Ovary (tissue), 9 donors: ENCODE measurements around the gene TTC23. TPM values are rescaled to one million over a fixed set of nuclear protein-coding genes. Genes with fewer than 3 reads are reported as not detected.
"Not testable (repeated sequence)": the region's sequence is repeated elsewhere in the genome, so short reads cannot be mapped to it uniquely, and the experiment has no call there.

Experiments used
- DNase-seq, 5 donors: peaks; one replicate each; pipeline ENCODE4 v3.0.0-alpha.2; 2019 to 2020
- H3K27ac ChIP-seq, 2 donors: fragments of 200-600 bp; one replicate each; pipeline versions ENCODE4 v1.5.1 to v1.8.0; 2019 to 2022
- H3K27me3 ChIP-seq: fragments of 200-600 bp; one replicate; pipeline ENCODE4 v1.8.0; 2022
- H3K36me3 ChIP-seq: fragments of 200-600 bp; sonication (generic); one replicate; pipeline ENCODE4 v1.5.1; 2019
- H3K4me1 ChIP-seq: one replicate; pipeline ENCODE4 v1.8.1; 2013; ENCODE audit warnings: mild to moderate bottlenecking, moderate library complexity; ENCODE audit not compliant: insufficient read depth
- H3K4me3 ChIP-seq: fragments of 200-600 bp; sonication (generic); one replicate; pipeline ENCODE4 v1.5.1; 2017
- H3K9me3 ChIP-seq, 2 donors: fragments of 200-600 bp in 1 of 2; sonication (generic) in 1 of 2; one replicate each; pipeline versions ENCODE4 v1.5.1 to v1.8.1; 2013 to 2019; ENCODE audit warnings: mild to moderate bottlenecking in 1 of 2, moderate library complexity in 1 of 2
- EP300 ChIP-seq: sonication (generic); formaldehyde crosslinking; IDR thresholded peaks from one replicate; pipeline ENCODE4 v1.6.1; 2017; ENCODE audit warnings: antibody characterized with exemption
- POLR2A ChIP-seq: fragments of 450-650 bp; IDR thresholded peaks from one replicate; pipeline ENCODE4 v1.6.1; 2017; ENCODE audit warnings: antibody characterized with exemption, mild to moderate bottlenecking, moderate library complexity
- WGBS, 3 donors: extraction: QIAGEN DNeasy Blood & Tissue Kit in 1 of 3; methylation state at CpG; one replicate each; pipeline versions ENCODE4 v1.1.5 to v1.1.7; 2013 to 2017; 5-methylcytosine and 5-hydroxymethylcytosine counted together
- intact Hi-C, 4 donors: fragments of 100-400 bp; cut with DNase I; formaldehyde crosslinking; loops; one replicate each; pipeline versions ENCODE4 v1.11.0 to v1.15.1; 2022 to 2023
- polyA plus RNA-seq, 2 donors: library from polyadenylated mRNA; stranded (reverse); fragments of 200-250 nt in 1 of 2; fragments of 350-450 nt in 1 of 2; fragmentation: Illumina TruSeq in 1 of 2; extraction: RNeasy Lipid Tissue Mini Kit (QIAGEN cat#74804) in 1 of 2; gene quantifications; one replicate each; pipeline ENCODE4 v1.2.3, GENCODE V29; 2013 to 2014
- total RNA-seq, 7 donors: library from RNA; depleted of rRNA in 2 of 7; stranded (reverse); fragments of >200 nt in 2 of 7; fragmentation: NEBNext Ultra II Directional in 3 of 7; extraction: Animal tissue kit (Norgen Biotek cat#: 25700) in 3 of 7; gene quantifications; one replicate each; pipeline versions ENCODE4 v1.1.0 to v1.2.4, GENCODE V29; 2016 to 2023
- TF ChIP-seq, protein P1 (sequence below), 3 donors: fragments of 450-650 bp in 2 of 3; fragments of 200-600 bp in 1 of 3; IDR thresholded peaks; one replicate each; pipeline versions ENCODE4 v1.5.1 to v1.8.0; 2016 to 2022; ENCODE audit warnings: antibody characterized with exemption in 3 of 3, mild to moderate bottlenecking in 1 of 3
- donor health status: DM: no; HTN: no; CAD: no; lungs with moderate emphysema.
- donor health status: DM: no; HTN: no; CAD: no.
- donor health status: Bipolar disorder and iron deficiency.
- donor health status: DM: yes; HTN: yes; CAD: no.
- donor health status: DM: no; HTN: no; CAD: no.
- donor health status: DM: yes; HTN: yes; CAD: no.

TTC23 gene
- total and polyA plus RNA-seq, 9 donors = 15.9 to 35.8 (median 25.8) TPM

DNA sequence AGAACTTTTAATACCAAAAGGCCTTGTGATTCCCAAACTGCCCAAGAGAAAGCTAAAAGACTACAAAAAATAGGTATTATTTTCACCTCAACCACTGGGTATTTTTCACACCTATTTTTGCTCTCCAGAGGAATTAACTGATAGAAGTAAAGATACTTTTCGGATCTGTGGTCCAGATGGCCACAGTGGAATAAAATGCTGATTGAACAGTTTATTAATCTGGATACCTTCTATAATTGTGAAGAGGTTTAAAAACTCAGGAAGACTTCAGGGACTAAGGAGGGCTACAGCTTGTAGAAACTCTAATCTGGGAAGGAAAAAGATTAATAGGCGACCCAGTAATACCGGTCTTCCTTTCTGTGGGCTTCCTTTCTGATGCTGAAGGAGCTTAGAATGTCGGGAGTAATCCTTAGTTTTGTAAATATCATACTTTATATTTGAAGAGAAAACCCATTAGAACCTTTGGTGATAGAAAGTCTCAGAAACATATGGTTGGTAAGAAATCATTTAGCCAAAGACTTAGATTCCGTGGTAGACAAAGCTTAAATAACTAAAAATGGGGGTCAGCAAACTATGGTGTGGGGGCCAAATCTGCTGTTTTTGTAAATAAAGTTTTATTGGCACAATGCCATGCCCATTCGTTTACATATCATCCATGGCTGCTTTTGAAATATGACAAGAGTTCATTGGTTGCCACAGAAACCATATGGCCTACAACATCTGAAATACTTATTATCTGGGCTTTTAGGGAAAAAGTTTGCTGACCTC, 47.8 kb downstream of the TTC23 start:
- 71 to 83% (median 72%) methylated on average over 6 of the region's 6 CpGs for WGBS, 3 donors
- Histone ChIP-seq H3K9me3 (no peaks in the 10 kb centered on the region), H3K36me3 (no peaks in the 10 kb centered on the region), H3K4me3 (no peak overlapping the region), H3K4me1 (no peaks in the 10 kb centered on the region), H3K27me3 (no peaks in the 10 kb centered on the region), H3K27ac (no peak overlapping the region)
- TF ChIP-seq, protein P1, sequence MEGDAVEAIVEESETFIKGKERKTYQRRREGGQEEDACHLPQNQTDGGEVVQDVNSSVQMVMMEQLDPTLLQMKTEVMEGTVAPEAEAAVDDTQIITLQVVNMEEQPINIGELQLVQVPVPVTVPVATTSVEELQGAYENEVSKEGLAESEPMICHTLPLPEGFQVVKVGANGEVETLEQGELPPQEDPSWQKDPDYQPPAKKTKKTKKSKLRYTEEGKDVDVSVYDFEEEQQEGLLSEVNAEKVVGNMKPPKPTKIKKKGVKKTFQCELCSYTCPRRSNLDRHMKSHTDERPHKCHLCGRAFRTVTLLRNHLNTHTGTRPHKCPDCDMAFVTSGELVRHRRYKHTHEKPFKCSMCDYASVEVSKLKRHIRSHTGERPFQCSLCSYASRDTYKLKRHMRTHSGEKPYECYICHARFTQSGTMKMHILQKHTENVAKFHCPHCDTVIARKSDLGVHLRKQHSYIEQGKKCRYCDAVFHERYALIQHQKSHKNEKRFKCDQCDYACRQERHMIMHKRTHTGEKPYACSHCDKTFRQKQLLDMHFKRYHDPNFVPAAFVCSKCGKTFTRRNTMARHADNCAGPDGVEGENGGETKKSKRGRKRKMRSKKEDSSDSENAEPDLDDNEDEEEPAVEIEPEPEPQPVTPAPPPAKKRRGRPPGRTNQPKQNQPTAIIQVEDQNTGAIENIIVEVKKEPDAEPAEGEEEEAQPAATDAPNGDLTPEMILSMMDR (IDR thresholded peaks at IDR 0.05) = no peak
- TF ChIP-seq EP300 (no peak), POLR2A (no peak)
- intact Hi-C loops = loop anchor here in 1 of 4 donors (10.0 kb wide), 1 partner anchor 97 kb away; the partner anchor contains the start of gene SYNM
- DNase-seq = no peak

GRCh38 chr15:99197856-99198255, 51.5 kb downstream of the TTC23 start:
- Histone ChIP-seq H3K9me3 (no peaks in the 10 kb centered on the region), H3K36me3 (no peaks in the 10 kb centered on the region), H3K4me1 (no peaks in the 10 kb centered on the region), H3K4me3 (no peak overlapping the region), H3K27me3 (no peaks in the 10 kb centered on the region), H3K27ac (no peak overlapping the region)
- whole genome bisulfite sequencing, 3 donors = 94 to 95% (median 94%) methylated on average over 3 of the region's 3 CpGs
- intact Hi-C loops = no loop called here
- TF ChIP-seq POLR2A (no peak), EP300 (no peak)
- TF ChIP-seq, protein P1 (IDR thresholded peaks at IDR 0.05) = no peak
- no peak for DNase-seq

DNA sequence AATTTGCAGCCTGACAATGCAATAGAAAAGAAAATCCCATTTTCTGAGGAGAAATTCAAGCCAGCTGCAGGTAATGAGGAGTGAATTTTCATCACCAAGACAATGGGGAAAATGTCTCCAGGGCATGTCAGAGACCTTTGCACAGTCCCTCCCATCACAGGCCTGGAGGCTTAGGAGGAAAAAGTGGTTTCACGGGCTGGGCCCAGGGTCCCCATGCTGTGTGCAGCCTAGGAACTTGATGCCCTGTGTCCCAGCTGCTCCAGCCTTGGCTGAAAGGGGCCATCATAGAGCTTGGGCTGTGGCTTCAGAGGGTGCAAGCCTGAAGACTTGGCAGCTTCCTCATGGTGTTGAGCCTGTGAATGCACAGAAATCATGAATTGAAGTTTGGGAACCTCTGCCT, 57.2 kb downstream of the TTC23 start:
- H3K36me3 ChIP-seq, H3K4me3 ChIP-seq, DNase-seq, H3K27ac ChIP-seq, H3K27me3 ChIP-seq, intact Hi-C loops, H3K4me1 ChIP-seq, H3K9me3 ChIP-seq: not testable (repeated sequence)
- WGBS, 3 donors = 93 to 100% (median 100%) methylated on average over 1 of the region's 1 CpG

GRCh38 chr15:99187936-99188335, 61.4 kb downstream of the TTC23 start:
- Histone ChIP-seq H3K27ac (no peak overlapping the region), H3K9me3 (peaks cover 0 to 4% of the 10 kb centered on the region in 2 donors), H3K36me3 (no peaks in the 10 kb centered on the region), H3K4me1 (no peaks in the 10 kb centered on the region), H3K27me3 (no peaks in the 10 kb centered on the region), H3K4me3 (no peak overlapping the region)
- intact Hi-C loops = no loop called here
- no peak for DNase-seq
- no peak for TF ChIP-seq EP300

- Histone ChIP-seq H3K27ac (no peak overlapping the region), H3K4me3 (no peak overlapping the region), H3K9me3 (no peaks in the 10 kb centered on the region), H3K4me1 (no peaks in the 10 kb centered on the region), H3K36me3 (no peaks in the 10 kb centered on the region), H3K27me3 (no peaks in the 10 kb centered on the region)
- 70 to 89% (median 82%) methylated on average over 4 of the region's 4 CpGs for WGBS, 3 donors
- intact Hi-C loops = no loop called here
- DNase-seq = no peak
- TF ChIP-seq EP300 (no peak), POLR2A (no peak)
- TF ChIP-seq, protein P1 (IDR thresholded peaks at IDR 0.05) = no peak
Measured at GRCh38 chr15:99185414-99186130, 63.8 kb downstream of the TTC23 start.
